NCI-H2196 (cell line): ENCODE measurements around the gene PRND.
"Not testable (repeated sequence)": the region's sequence is repeated elsewhere in the genome, so short reads cannot be mapped to it uniquely, and the experiment has no call there.

Experiments
- DNase-seq: peaks from one replicate; lab custom pipeline; 2025; ENCODE audit not compliant: unreplicated experiment; lab: John Stamatoyannopoulos, UW

The PRND gene, protein sequence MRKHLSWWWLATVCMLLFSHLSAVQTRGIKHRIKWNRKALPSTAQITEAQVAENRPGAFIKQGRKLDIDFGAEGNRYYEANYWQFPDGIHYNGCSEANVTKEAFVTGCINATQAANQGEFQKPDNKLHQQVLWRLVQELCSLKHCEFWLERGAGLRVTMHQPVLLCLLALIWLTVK

DNA sequence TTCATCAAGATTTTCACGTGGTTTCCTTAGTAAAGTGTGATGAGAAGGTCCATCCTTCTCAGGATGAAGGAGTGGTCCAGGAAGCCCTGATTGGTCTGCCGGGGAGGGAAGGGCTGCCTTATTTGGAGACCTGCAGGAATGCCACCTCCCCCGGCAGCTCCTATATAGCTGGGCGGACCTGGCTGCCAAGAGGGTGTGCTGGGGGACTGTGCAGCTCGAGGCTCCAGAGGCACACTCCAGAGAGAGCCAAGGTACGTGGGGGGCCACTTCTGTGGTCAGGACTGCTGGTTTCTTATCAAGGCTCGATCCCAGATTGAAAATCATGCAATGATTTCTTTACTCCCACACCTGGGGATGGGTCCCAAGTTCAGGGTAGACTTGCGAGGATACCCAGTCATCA, at the start of gene PRND:
TSS of gene PRND (plus strand) at position 191 of the 400 bp plus-strand sequence. CDS start 2,643 bp downstream, outside the sequence.
- DNase-seq = no peak

- DNase-seq = no peak
These were observed 48.8 kb upstream of the PRND start for GRCh38 chr20:4672948-4673347.

GRCh38 chr20:4673371-4674001, 48.2 kb upstream of the PRND start:
- no peak for DNase-seq

- no peak for DNase-seq
These were observed 47.0 kb upstream of the PRND start for GRCh38 chr20:4674672-4675071.

- DNase-seq = no peak
These were observed 43.9 kb upstream of the PRND start for GRCh38 chr20:4677846-4678245.

DNA sequence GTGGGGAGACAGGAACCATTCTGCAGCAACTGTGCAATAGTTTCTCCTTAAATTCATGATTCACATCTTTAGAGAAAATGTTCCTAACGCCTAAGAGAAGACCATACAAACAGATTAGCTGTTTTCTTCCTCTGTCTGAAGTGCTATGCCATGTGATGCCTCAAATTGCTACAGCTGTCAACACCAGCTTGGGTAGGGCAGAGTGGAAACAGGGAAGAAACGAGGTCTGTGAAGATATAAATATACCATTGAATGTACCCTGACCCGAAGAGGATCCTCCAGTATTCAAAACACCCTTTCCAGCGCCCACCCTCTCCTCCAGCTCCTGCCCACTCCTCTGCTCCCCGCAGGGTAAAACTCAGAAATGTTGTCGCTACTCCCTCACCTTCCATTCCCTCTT, 40.3 kb upstream of the PRND start:
- DNase-seq = no peak

GRCh38 chr20:4681991-4682401, 39.7 kb upstream of the PRND start:
- DNase-seq = no peak

DNA sequence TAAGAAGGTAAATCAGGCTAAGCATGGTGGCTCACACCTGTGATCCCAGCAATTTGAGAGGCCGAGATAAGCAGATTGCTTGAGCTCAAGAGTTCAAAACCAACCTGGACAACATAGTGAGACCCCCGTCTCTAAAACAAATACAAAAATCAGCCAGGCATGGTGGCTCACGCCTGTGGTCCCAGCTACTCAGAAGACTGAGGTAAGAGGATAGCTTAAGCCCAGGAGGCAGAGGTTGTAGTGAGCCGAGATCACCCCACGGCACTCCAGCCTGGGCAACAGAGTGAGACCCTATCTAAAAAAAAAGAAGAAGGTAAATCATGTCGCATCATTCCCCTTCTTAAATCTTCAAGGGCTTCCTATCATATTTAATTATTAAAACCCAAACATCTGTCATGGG, 39.0 kb upstream of the PRND start:
- DNase-seq = no peak

DNA sequence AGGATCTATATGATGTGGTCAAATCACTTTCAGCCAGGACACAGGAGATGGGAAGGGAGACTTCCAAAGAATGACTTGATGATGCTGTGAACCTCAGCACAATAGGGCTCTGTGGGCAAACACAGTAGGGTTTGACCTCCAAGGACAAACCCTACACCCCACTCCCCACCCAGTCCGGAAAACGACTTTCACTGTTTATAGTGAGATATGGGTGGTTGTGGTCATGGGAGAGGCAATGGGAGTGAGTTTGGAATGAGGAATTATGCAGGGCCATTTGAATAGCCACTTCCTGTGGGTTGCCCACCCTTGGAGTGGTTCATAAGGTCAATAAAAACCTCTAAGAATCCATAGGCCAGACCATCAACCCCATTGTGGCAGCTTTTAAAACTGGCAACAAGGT, 38.4 kb upstream of the PRND start:
- DNase-seq = no peak

GRCh38 chr20:4684837-4685413, 36.8 kb upstream of the PRND start:
- DNase-seq = no peak

- no peak for DNase-seq
These were observed 35.8 kb upstream of the PRND start for GRCh38 chr20:4685923-4686221.

DNA sequence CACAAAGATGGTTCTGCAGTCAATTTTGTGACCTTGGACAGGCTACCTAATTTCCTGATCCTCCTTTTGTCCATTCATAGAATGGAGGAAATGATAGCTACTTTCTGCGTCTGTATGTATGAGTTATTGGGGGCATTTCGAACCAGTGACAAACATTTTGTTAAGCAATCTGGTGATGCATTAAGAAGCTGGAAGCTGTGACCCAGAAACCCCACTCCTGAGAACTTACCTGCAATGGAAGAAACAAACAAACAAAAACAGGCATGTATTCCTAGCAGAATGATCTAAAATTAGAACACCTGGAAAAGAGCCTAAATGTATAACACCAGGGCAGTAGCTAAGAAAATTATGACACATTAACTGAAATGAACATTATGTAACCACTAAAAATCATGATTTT, 33.4 kb upstream of the PRND start:
- DNase-seq = no peak

GRCh38 chr20:4689220-4689619, 32.5 kb upstream of the PRND start:
- DNase-seq = no peak

GRCh38 chr20:4691753-4692152, 30.0 kb upstream of the PRND start:
- no peak for DNase-seq

DNA sequence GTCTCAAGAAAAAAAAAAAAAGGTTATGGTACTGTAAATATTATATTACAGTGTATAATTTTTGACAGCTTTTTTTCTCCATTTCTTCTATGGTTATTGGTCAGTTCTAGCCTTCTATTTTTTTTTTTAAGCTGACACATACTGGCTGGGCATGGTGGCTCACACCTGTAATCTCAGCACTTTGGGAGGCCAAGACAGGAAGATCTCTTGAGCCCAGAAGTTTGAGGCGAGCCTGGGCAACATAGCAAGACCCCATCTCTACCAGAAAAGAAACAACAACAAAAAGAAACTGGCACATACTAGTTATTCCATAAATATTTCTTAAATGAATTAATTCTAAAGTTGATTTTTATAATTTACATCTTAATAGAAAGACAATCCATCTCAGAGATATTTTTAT, 27.6 kb upstream of the PRND start:
- no peak for DNase-seq

- DNase-seq = no peak
These were observed 24.4 kb upstream of the PRND start for GRCh38 chr20:4697189-4697830.

DNA sequence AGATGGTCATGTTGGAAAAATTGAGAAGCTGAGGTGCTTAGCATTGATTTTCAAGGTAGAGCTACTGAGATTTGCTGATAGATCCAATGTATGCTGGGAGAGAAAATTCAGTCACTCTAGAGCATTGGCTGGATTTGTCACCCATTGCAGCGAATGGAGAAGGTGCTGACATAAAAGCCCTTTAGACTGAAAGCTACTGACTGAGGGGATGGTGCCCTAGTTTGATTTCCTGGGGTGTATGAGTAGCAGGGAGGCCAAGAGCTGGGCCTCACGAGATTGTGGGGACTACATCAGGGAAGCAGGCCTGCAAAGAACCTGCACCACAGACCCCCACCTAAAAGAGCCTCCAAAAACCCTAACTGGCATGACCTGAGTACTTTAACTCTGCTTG, 23.9 kb upstream of the PRND start:
- no peak for DNase-seq

- DNase-seq = no peak
These were observed 22.5 kb upstream of the PRND start for GRCh38 chr20:4699216-4699615.

DNA sequence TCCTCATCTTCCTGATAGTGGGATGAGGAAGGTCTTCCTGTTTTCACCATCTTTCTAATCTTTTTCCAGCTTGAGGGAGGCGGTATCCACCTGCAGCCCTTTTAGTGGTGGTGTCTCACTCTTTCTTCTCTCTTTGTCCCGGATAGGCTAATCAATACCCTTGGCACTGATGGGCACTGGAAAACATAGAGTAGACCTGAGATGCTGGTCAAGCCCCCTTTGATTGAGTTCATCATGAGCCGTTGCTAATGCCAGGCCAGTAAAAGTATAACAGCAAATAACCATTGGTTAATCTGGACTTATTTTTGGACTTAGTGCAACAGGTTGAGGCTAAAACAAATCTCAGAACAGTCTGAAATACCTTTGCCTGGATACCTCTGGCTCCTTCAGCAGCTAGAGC, 21.8 kb upstream of the PRND start:
- no peak for DNase-seq

GRCh38 chr20:4702562-4703280, 19.0 kb upstream of the PRND start:
- DNase-seq = no peak

- DNase-seq = no peak
These were observed 18.4 kb upstream of the PRND start for GRCh38 chr20:4703281-4703676.

GRCh38 chr20:4706941-4707340, 14.8 kb upstream of the PRND start:
- not testable (repeated sequence) for DNase-seq
